Psoas muscle (tissue), 8 donors: ENCODE measurements around the gene ANKRD17. TPM values are rescaled to one million over a fixed set of nuclear protein-coding genes. Genes with fewer than 3 reads are reported as not detected.
A peak's percentile ranks its signal among the peaks of the same experiment; 100 is the strongest.

ENCODE experiments used
- ATAC-seq, 4 donors: fragments of 200-7000 bp; cut with Tn5 transposase; one replicate each; pipeline ENCODE4 v1.9.1; 2020; ENCODE audit warnings: moderate library complexity in 3 of 4, mild to moderate bottlenecking in 2 of 4
- DNase-seq, 2 donors: peaks; one replicate each; pipeline ENCODE4 v3.0.0-alpha.2; 2020
- H3K27ac ChIP-seq: fragments of 200-600 bp; one replicate; pipeline ENCODE4 v1.8.0; 2022
- H3K27me3 ChIP-seq, 3 donors: fragments of 200-600 bp in 1 of 3; one replicate each; pipeline versions ENCODE4 v1.6.1 to v1.8.0; 2013 to 2022; ENCODE audit warnings: low read length in 2 of 3, mild to moderate bottlenecking in 2 of 3, moderate library complexity in 1 of 3; ENCODE audit not compliant: insufficient read depth in 3 of 3
- H3K36me3 ChIP-seq, 2 donors: fragments of 200-600 bp in 1 of 2; one replicate each; pipeline versions ENCODE4 v1.6.1 to v1.8.0; 2013 to 2022; ENCODE audit warnings: low read depth in 1 of 2, mild to moderate bottlenecking in 1 of 2, moderate library complexity in 1 of 2; ENCODE audit not compliant: insufficient read depth in 1 of 2
- H3K4me1 ChIP-seq: fragments of 200-600 bp; one replicate; pipeline ENCODE4 v1.8.0; 2022
- H3K4me3 ChIP-seq: fragments of 200-600 bp; one replicate; pipeline ENCODE4 v1.8.0; 2022; ENCODE audit warnings: mild to moderate bottlenecking
- H3K9me3 ChIP-seq: fragments of 200-600 bp; one replicate; pipeline ENCODE4 v1.8.0; 2022
- WGBS, 3 donors: extraction: QIAGEN DNeasy Blood & Tissue Kit; methylation state at CpG; one replicate each; pipeline versions ENCODE4 v1.1.6 to v1.1.7; 2013; 5-methylcytosine and 5-hydroxymethylcytosine counted together
- intact Hi-C, 2 donors: fragments of 100-400 bp; cut with DNase I; formaldehyde crosslinking; loops; one replicate each; pipeline versions ENCODE4 v1.11.0 to v1.14.2; 2022
- polyA plus RNA-seq, 3 donors: library from polyadenylated mRNA; stranded (reverse); fragments of 200-250 nt; gene quantifications; one replicate each; pipeline ENCODE4 v1.2.3, GENCODE V29; 2013
- total RNA-seq, 4 donors: library from RNA; stranded (reverse); fragmentation: NEBNext Ultra II Directional in 2 of 4; extraction: Animal tissue kit (Norgen Biotek cat#: 25700) in 2 of 4; gene quantifications; one replicate each; pipeline versions ENCODE4 v1.2.1 to v1.2.4, GENCODE V29; 2021 to 2023
- TF ChIP-seq, protein P1 (sequence below): fragments of 200-600 bp; IDR thresholded peaks from one replicate; pipeline ENCODE4 v1.8.0; 2022; ENCODE audit warnings: antibody characterized with exemption
- donor health status: healthy with polysubstance abuse.
- donor health status: DM: no; HTN: no; CAD: no; lungs with moderate emphysema.
- donor health status: Bipolar disorder and iron deficiency.
- donor health status: healthy.
- donor health status: DM: yes; HTN: yes; CAD: no.
- donor health status: DM: no; HTN: no; CAD: no.
- donor health status: DM: no; HTN: no; CAD: no.
- donor health status: DM: yes; HTN: yes; CAD: no.

ANKRD17 gene
- total and polyA plus RNA-seq, 7 donors: 8.0 to 66.2 (median 46.6) TPM

DNA sequence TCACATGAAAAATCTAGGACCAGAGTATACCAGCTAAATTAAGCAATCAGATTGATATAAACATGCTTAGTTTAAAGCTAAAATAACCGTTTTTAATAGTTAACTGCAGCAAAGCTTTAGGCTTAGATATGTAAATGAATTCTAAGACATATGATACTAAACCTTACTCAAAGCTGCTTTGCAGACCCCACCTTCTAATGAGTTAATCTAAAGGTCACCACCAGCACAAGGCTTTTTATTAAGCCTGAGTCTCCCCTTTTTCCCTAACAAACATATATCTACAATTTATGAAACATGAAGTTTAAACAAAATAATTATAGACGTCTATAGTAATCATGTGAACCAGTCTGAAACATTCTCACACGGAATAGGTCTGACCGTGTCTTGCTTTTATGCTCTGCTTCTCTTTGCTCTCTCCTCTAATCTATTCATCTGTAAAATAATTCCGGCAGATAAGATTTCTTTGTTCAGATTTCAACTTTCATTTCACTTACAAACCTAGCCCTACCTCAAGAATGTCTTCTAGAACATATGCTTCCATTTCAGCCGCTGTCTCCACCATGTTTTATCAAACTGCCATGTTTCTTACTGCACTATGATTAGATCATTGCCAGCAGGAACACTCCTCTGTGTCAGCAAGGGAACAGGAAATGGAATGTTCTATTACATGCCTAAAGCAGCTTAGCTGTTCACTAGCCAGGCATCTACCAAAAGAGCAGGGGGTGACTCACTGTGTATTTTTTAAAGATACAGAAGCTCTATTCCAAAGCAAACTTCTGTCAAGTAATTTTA lies 35.9 kb downstream of the ANKRD17 start:
- Histone ChIP-seq H3K27ac (peak overlapping the region; percentile 96), H3K36me3 (no peaks in the 10 kb centered on the region), H3K9me3 (no peaks in the 10 kb centered on the region), H3K4me3 (peak overlapping the region; percentile 71), H3K4me1 (peaks cover 40% of the 10 kb centered on the region), H3K27me3 (no peaks in the 10 kb centered on the region)
- 0 to 3% (median 2%) methylated on average over 6 of the region's 6 CpGs for WGBS, 3 donors
- TF ChIP-seq, protein P1, sequence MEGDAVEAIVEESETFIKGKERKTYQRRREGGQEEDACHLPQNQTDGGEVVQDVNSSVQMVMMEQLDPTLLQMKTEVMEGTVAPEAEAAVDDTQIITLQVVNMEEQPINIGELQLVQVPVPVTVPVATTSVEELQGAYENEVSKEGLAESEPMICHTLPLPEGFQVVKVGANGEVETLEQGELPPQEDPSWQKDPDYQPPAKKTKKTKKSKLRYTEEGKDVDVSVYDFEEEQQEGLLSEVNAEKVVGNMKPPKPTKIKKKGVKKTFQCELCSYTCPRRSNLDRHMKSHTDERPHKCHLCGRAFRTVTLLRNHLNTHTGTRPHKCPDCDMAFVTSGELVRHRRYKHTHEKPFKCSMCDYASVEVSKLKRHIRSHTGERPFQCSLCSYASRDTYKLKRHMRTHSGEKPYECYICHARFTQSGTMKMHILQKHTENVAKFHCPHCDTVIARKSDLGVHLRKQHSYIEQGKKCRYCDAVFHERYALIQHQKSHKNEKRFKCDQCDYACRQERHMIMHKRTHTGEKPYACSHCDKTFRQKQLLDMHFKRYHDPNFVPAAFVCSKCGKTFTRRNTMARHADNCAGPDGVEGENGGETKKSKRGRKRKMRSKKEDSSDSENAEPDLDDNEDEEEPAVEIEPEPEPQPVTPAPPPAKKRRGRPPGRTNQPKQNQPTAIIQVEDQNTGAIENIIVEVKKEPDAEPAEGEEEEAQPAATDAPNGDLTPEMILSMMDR: no peak
- ATAC-seq: peak; percentile 99 to 100 (median 100)
- intact Hi-C loops: loop anchor here in 1 of 2 donors (5.0 kb wide), 1 partner anchor 35 kb away; the partner anchor contains the start of gene ANKRD17
- no peak for DNase-seq

DNA sequence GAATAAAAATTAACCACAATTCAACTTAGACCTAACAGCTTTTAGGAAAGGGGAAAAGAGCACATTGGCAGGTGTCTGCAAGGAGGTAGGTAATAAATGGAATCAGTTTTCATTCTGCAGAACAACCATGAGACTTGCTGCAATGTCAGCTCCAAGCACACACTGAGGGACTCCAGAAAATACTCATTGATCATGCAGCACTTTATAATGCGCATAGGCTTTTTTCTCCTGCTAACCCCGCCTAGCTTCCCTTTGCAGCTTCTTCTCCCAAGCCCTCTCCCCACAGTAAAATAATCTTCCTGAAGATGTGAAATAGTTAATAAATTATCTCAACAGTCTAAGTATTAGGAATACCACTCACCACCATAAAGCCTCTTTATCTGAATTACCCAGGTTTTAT lies 36.9 kb downstream of the ANKRD17 start:
- TF ChIP-seq, protein P1: no peak
- WGBS, 3 donors: 86 to 97% (median 89%) methylated on average over 2 of the region's 2 CpGs
- DNase-seq: no peak
- peaks cover 46% of the 10 kb centered on the region for H3K4me1 ChIP-seq
- H3K9me3 ChIP-seq: no peaks in the 10 kb centered on the region
- intact Hi-C loops: loop anchor here in 1 of 2 donors (5.0 kb wide), 1 partner anchor 36 kb away; the partner anchor contains the start of gene ANKRD17
- peak overlapping the region; percentile 96 for H3K27ac ChIP-seq
- H3K36me3 ChIP-seq: no peaks in the 10 kb centered on the region
- no peaks in the 10 kb centered on the region for H3K27me3 ChIP-seq
- H3K4me3 ChIP-seq: peak overlapping the region; percentile 71
- peak in 1 of 4 donors; percentile 36 for ATAC-seq

DNA sequence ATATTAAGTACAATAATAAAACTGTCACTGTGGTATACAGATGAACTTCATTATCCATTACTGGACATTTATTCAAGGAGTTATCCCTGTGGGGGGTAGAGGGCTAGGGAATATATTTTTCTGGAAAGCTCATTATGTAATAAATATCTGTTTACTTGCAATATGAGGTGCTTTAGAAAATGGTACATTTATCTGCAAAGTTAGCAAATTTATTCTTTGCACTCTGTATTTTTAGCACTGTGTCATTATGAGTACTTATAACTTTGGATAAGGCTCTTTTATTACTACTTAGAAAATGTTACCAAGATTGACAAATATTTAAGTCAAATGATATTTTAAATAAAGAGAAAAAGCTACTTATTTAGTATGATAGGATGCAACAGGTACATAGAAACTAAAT lies 37.8 kb downstream of the ANKRD17 start:
- no peak for ATAC-seq
- H3K27ac ChIP-seq: no peak overlapping the region
- no peaks in the 10 kb centered on the region for H3K27me3 ChIP-seq
- H3K4me3 ChIP-seq: peak overlapping the region; percentile 71
- H3K9me3 ChIP-seq: no peaks in the 10 kb centered on the region
- intact Hi-C loops: loop anchor here in 1 of 2 donors (5.0 kb wide), 1 partner anchor 36 kb away; the partner anchor contains the start of gene ANKRD17
- H3K36me3 ChIP-seq: no peaks in the 10 kb centered on the region
- TF ChIP-seq, protein P1: no peak
- DNase-seq: no peak
- H3K4me1 ChIP-seq: peaks cover 51% of the 10 kb centered on the region

DNA sequence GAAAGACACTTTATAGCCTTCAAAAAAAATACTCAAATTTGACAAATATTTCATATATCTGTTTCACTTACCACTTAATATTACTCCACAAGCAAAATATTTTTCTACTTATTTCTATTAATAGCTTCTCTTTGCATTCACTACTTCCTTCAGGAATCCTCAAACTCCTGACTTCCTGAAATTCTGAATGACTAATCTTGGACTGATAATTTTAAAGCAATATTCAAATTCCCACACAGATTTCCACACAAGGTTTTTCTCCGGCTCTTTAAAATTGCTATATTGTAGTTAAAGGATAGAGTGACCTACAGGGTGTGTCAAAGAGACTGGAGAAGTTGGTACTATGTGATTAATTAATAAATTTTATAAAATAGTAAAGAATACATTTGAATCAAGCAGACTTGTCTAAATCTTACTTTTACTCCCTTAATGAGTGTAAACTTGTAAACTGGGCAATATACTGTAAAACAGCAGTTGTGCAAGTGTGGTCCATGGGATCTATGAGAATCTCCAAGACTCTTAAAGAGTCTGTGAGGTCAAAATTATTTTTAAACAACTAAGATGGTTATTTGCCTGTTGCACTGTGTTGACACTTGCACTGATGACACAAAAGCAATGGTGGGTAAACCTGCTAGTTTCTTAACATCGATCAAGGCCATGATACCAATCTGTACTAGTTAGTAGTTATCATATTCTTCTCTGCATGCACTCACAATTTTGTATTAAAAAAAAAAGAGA lies 44.5 kb downstream of the ANKRD17 start:
- Histone ChIP-seq H3K27ac (no peak overlapping the region), H3K27me3 (no peaks in the 10 kb centered on the region), H3K36me3 (no peaks in the 10 kb centered on the region), H3K4me1 (peaks cover 42% of the 10 kb centered on the region), H3K4me3 (no peak overlapping the region), H3K9me3 (no peaks in the 10 kb centered on the region)
- TF ChIP-seq, protein P1: no peak
- no peak for DNase-seq
- intact Hi-C loops: no loop called here
- WGBS, 3 donors: 85 to 91% (median 86%) methylated on average over 2 of the region's 2 CpGs
- ATAC-seq: peak in 3 of 4 donors; percentile 70 to 83 (median 80)
